ENCODE results near the gene RECK.
A peak's percentile ranks its signal among the peaks of the same experiment; 100 is the strongest.
"Not testable (repeated sequence)": the region's sequence is repeated elsewhere in the genome, so short reads cannot be mapped to it uniquely, and the experiment has no call there.

The RECK gene

DNA sequence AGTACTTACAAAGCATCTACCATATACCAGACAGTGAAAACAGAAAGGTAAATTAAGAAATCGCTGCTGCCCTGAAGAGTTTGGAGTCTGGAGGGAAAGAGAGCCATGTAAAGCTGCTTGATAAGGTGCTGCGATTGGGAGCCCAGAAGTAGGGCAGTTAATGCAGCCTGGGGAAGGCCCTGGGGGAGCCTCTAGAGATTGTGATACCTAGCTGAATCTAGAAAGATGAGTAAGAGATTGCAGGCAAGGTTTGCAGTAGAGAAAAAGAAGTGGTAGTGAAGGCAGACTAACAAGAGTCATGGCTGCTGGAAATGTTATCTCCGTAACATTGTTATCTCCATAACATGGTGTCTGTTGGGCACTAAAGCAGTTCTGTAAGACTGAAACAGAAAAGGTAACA lies 75.8 kb downstream of the RECK start:
- DNase-seq (ENCODE audit: low read depth): no peak

DNA sequence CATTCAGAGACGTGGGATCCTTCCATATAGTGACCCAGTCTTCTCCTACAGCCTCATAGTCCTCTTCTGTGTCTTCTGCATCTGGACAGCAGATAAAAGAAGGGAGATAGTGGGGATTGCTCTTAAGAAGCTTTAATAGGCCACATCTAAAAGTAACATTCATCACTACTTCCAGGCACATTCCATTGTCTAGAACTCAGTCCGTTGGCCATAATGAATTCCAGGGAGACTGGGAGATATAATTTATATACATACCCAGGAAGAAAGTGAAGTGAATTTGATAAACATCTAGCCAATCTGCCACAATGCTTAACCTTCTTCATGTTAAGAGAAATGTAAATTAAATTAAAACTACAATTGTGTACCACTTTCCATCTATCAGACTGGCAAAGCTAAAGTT lies 77.3 kb downstream of the RECK start:
- peak; percentile 54 for DNase-seq (ENCODE audit: low read depth)

DNA sequence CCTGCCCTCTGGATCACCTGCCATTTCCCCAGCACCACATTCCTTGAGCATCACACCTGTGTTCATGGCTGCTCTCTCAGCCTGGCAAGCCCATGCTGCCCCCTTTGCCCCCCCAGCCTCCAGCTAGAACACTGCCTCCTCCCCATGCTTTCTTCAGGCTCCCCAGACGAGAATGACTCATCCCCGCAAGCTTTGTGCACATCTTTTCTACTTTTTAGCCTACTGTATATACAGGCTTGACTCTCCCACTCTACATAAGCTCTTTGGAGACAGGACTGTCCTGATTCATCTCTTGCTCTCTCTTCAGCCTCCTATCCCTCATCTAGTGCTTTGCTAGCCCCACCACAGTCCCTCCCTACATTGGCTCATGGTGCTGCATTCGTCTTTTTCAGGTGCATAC lies 79.9 kb downstream of the RECK start:
- DNase-seq (ENCODE audit: low read depth): peak; percentile 61

DNA sequence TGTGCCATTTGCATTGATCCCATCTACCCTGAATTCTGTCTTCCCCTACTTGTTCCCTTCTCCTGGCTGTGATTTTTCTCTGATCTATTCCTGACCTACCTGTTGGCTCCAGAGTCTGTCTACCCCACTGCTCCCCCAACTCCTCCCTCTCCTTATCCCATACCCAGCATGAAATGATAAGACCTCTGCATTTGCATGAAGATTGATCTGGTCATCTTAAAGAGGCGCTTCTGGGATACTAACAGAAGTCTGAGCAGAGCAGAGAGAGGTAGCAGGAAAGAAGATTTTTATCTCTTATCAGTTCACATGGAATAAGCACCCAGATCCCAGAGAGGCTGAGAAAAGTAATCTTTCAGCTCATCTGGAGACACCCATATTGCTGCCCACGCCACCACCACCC lies 81.5 kb downstream of the RECK start:
- DNase-seq (ENCODE audit: low read depth): no peak

DNA sequence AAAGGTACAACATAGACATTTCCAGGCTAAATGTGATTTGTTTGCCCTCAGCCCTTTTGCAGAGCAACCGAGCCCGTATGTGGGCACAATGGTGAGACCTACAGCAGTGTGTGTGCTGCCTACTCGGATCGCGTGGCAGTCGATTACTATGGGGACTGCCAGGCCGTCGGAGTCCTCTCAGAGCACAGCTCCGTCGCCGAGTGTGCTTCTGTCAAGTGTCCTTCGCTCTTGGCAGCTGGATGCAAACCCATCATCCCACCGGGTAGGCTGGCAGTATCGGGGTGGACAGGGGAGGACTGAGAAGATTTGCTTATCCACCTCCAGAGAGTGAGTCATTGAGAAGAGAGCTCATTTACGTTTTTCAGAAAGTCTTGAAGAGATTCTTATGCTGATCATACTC lies 82.0 kb downstream of the RECK start:
- DNase-seq (ENCODE audit: low read depth): peak; percentile 41

DNA sequence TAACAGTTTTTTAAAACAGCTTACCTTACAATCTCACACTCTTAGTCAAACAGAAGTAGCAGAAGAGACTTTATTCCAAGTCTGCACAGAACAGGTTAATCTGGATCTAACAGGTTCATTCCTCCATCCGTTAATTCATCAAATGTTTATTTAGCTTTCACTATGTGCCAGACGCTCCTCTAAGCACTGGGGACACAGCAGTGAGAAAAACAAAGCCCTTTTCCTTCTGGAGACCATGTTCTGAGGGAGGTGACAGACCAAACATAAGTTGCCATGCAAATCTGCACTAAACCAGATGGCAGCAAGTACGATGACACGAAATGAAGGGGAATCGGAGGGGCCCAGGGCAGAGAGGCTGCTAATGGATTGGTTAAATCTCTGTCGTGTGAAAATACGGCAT lies 82.8 kb downstream of the RECK start:
- no peak for DNase-seq (ENCODE audit: low read depth)

DNA sequence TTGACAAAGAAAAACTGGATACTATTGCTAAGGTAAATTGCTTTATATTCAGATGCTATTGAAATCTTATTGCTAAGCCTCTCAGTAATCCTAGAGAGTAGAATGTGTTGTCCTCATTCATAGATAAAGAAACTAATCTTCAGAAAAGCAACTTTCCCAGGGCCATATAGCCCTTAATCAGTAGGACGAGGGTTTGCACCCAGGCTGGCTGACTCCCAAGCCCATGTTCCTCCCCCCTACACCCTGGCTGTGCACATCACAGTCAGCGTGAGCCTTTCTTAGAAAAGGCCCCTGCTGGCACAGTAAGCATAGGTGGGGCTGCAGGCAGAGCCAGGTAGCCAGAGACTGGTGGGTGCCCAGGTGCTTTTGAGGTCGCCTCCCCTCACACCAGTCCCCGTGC lies 84.0 kb downstream of the RECK start:
- DNase-seq (ENCODE audit: low read depth): no peak

DNA sequence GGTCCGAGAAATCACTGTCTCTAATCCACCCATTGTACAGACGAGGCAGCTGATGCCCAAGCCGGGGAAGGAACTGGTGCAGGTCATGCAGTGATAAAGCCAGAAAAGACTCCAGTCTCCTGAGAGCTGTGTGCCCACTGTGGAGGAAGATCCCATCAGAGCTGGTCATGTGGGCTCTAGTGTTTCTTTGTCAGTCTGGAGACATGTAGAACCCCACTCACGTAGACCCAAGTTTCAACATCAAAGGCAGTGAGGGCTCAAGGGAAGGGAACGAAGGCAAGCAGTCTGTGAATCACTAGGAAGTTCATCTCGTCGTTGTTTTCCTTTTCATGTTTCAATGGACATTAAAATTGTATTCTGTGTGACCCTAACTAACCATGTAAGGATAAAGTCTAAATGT lies 85.3 kb downstream of the RECK start:
- no peak for DNase-seq (ENCODE audit: low read depth)

DNA sequence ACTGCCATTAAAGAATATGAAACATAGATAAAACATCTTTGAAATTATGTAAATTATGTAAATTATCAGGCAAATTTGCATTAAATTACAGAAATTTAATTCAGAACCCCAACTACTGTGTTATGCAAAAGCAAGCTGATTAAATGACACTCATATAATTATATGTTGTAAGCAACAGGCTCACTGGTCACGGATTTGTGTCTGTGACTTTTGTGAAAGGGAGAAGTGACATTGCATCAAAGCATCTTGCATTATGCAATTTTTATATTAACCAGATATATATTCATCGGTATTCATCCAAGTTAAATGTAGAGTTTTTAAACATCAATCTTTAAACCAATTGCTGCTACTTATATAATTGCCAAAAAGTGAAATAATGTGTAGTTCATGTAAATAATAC lies 86.8 kb downstream of the RECK start:
- no peak for DNase-seq (ENCODE audit: low read depth)

DNA sequence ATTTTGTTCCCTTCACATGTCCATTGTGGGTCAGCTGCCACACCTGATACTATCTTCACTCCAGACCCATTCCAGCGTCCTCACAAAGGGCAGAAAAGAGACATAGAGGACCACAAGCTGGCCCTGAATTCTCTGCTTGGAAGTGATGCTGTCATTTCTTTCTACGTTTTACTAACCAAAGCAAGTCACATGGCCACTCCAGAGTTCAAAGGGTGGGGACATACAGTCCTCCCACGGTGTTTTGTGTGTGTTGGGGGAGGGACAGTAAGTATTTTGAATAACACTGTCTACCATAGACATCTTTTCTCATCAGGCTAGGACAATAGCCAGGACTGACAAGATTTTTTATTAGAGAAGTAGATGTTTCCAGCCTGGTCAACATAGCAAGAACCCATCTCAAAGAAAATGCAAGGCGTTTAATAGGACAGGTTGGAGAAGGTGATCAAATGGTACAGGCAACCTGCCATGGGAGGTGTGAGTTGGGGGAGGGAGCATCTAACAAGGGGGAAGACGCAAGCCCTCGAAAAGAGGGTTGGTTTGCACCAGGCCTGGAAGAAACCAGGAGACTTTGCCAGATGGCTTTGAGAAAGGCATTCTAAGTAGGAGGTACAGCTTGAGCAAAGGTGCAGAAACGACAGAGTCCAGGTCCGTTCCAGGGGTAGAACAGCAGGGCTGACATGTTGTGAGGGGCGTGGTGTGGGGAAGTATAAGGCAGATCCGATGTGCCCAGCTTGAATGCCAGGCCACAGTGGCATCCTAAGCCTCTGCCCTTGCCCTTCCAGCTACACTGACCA lies 88.5 kb downstream of the RECK start:
- no peak for DNase-seq (ENCODE audit: low read depth)

DNA sequence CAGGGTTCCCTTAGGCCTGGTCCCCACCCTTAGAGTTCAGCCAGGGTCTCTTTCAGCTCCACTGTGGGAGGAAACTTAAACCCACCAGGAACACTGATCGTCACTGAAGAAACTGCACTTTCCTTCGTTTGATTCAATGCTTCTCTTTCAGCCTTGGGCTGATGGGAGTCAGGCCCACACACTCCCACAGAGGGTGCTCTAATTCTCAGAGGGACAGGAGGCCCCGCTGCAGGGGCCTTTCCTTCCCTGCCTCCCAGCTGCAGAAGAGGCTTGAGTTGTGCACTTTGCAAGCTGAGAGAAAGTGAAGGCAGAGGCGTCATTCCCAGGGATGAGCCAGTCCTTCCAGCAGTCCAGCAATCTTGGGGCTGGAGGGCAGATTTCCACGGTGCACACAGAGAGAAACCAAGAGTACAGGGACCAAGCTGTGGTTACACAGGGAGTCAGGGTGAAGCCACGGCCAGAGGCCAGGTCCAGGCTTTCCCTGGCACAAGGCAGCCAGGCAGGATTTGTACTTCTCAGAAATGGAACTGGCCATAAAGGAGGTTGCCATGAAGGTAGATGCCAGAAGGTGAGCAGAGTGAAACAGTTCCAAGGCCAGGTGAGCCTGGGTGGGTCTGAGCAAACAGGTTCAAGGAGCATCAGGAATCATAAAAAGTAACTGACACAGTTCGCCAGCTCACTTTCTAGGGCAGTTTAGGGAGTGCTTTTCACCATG lies 89.5 kb downstream of the RECK start:
- DNase-seq (ENCODE audit: low read depth): no peak

DNA sequence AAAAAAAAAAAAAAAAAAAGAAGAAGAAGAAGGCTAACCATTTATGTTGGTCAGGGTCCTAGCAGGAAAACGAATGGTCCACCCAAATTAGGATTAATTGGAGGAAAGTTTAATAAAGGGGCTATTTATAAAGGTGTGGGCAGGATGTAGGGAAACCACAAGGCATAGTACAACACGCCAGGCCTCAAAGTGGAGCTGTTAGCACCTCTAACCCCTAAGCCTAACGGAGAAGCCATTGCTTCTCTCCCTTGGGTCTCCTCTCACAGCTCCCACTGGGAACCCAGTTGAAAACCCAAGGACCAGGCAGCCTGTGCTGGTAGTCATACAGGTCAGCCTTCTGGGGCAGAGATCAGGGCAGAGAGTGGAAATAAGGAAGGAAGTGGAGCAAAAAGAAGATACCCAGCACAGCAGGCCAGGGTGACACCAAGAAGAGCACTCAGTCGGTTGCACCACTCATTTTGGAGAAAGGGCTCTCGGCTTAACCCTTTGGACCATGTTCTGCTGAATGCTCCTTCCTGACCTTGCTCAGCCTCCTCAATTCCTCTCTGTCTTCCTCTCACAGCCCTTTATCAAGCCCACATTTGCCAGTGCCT lies 91.0 kb downstream of the RECK start:
- DNase-seq (ENCODE audit: low read depth): no peak

DNA sequence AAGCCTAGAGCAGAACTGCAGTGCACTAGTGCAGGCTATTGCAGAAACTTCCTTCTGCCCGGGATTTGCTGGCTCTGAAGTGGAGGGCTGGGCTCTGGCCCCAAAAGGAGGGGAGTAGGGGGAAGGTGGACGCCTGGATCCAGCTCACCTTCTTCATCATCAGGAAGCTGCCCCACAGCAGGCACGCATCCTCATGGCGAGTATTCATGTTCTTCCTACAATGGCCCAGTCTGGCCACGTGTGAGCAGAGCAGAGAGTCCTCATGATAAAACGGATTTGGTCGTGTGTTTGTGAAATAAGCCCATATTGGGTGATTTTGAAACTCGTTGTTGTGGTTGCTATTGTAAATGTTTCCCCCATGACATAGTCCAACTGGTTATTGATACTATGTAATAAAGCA lies 91.6 kb downstream of the RECK start:
- no peak for DNase-seq (ENCODE audit: low read depth)

DNA sequence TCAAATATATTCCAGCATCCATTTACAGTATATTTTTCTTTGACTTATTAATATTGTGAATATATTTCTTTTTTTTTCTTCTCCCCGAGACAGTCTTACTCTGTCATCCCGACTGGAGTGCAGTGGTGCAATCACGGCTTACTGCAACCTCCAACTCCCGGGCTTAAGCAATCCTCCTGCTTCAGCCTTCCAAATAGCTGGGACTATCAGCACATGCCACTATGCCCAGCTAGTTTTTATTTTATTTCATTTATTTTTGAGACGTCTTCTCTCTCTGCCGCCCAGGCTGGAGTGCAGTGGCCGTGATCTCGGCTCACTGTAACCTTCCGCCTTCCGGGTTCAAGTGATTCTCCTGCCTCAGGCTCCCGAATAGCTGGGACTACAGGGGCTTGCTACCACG lies 92.4 kb downstream of the RECK start:
- DNase-seq (ENCODE audit: low read depth): peak; percentile 68

DNA sequence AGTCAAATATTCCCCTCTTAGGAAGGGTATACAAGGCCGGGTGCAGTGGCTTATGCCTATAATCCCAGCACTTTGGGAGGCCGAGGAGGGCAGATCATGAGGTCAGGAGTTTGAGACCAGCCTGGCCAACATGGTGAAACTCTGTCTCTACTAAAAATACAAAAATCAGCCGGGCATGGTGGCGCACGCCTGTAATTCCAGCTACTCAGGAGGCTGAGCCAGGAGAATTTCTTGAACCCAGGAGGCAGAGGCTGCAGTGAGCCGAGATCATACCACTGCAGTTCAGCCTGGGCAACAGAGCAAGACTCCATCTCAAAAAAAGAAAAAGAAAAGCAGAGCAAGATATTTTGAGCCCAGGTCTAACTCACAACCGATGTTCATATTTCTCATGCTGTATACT lies 95.0 kb downstream of the RECK start:
- not testable (repeated sequence) for DNase-seq (ENCODE audit: low read depth)

DNA sequence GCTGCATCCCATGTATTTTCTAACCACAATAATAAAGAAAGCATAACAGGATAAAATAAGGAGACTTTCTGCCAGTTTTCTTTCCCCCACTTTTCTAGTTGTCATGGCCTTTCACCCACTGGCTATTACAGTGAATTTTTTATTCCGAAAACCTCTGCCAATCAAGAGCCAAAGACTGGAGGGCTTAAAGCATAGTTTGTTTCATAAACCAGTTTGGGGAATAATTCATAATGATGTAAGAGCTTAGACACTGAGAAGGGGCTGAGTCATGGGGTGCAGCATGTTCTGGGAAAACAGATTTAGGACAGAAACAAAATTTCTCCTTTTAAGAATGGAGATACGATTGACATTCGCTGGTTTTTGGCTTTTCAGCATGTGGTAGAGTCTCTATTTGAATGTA lies 95.4 kb downstream of the RECK start:
- peak; percentile 68 for DNase-seq (ENCODE audit: low read depth)

DNA sequence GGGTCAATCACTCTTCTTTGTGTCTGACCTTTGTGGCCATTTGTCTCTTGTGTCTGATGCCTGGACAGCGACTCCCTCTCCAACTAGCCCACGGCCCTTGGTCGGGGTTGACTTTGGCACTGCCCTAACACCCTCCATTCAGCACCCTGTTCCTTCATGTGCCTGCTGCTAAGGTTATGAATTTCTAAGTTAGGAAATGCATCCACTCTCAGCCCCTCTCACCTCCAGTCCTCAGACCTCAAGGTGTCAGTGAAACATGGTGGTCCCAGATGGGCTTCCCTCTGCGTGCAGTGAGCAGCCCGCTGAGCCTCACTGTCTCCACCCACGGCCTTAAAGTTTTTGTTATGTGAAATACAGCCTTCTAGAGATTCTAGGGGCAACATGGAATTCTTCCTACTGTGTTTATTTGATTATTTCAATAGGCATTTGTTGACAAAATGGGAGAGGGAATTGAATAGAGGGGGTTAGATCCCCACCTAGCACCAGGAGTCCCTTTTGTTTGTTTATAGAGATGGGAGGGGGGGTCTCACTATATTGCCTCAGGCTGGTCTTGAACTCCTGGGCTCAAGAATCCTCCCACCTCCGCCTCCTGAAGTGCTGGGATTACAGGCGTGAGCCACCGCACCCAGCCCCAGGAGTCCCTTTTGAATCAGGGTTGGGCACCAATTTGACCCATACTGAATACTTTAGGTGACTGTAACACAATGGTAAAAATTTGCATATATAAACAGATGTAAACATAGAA lies 98.2 kb downstream of the RECK start:
- DNase-seq (ENCODE audit: low read depth): no peak

DNA sequence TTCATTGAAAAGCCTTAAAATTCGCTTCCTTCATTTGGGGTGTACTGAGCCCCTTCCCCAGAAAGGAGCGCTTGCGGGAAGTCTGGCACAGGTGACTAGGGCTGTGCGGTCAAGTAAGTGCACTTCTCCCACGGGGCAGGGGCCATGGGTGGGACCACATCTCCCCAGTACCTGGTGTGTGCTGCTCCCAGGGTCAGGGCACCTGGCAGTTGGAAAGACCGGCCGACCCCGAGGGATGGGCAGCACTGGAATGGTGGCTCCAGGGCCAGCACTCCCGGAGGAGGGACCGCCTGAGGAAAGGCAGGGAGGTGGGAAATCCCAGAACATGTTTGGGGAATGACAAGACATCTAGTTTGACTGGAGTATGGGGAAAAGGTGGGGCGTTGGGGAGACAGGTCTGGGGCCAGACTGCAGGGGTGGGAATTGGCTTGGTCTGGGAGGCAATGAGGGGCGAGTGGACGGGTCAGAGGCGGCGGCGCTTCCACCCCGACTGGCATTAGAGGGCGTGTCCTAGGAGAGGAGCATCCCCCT lies 99.1 kb downstream of the RECK start:
- DNase-seq (ENCODE audit: low read depth): no peak

DNA sequence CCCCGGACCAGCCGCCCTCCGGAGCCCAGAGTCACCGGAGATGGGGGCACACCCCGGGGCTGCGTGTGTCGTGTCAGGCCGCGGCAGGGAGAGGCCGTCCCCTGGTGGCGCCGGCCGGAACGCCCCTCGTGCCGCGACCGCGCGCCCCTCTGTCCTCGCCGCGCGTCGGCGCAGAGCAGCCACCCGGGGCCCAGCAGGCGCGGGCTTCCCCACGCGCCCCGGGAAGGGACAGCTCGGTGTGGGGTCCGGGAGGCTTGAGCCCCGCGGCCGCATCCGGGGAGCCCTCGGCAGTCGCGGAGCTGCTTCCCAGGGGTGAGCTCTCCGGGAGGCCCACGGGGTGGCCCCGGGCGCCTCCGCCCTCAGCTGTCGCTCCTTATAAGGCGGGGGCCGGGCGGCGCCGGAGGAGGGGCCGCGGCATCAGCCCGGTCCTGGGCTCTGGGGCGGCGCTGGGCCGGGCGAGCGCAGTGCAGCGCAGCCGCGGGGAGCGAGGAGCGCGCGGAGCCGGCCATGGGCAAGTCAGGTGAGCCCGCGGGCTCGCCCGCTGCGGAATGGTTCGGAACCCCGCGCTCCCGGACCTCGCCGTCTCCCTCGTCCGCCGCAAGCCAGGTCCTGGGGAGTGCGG lies 99.7 kb downstream of the RECK start, which contains the start of gene GLIPR2:
Gene GLIPR2, plus strand, starts transcription at position 462 of the 622 bp plus-strand sequence. Its CDS starts 46 bp downstream, at position 508.
- peak; percentile 52 for DNase-seq (ENCODE audit: low read depth)

DNA sequence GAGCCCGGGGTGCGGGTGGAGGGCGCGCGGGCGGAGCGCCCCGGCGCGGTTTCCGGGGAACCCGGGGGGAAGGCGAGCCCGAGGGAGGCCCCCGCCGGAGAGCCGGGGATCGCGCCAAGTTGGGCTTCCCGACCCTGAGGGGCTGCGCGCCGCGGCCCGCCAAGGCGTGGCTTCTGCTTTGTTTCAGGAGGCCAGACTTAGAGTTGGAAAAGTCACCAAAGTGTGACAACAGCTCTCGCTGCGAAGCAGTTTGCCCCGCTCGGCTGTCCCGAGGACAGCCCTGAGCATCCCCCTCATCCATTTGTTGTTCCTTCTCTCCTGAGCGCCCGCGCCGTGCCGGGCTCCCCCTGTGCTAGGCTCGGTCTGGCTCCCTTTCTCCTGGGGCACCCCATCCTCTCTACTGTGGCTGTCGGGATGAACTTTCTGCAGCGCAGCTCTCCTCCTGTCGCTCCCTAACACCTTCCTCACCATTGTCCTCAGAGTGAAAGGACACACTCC lies 100.2 kb downstream of the RECK start:
- DNase-seq (ENCODE audit: low read depth): no peak

DNA sequence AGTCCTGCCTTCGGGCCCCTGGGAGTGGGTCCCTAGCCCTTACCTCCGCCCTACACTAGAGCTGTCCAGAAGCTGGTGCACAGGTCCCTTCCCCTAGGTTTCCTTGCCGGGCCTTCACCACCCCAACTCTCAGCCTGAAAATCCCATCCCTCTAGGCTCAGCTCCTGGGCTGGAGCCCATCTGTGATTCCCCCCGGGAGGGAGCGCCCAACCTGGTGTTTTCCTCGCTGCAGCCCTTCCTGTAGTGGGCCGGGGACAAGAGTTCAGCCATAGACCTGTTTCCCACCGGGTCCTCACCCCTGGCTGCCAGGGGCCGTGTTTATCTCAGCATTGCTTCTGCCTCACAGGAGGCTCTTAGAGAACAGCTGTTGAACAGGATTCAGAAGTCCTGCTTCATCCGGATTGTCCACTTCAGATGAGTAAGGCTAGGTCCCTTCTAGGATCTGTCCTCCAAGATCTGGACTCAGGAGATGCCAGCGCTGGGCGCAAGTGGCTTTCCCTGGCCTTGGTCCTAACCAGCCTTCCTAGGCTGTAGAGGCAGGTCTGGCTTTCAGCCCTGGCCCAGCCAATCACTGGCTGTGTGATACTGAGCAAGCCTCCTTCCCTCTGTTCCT lies 100.8 kb downstream of the RECK start:
- no peak for DNase-seq (ENCODE audit: low read depth)
